Endometrial microvascular endothelial cells (primary cell): ENCODE measurements around the gene CTDP1. TPM values are rescaled to one million over a fixed set of nuclear protein-coding genes. Genes with fewer than 3 reads are reported as not detected.

ENCODE experiments used
- in situ Hi-C: cut with HindIII; loops from 2 replicates; pipeline ENCODE4 v1.10.0; 2017; ENCODE audit warnings: low sequenced_read_pairs, low pct_unique_long_range_greater_than_20kb; ENCODE audit errors: inconsistent ontology term
- total RNA-seq: library from RNA; depleted of rRNA; stranded (reverse); fragments of >200 nt; gene quantifications from one replicate; pipeline ENCODE4 v1.2.3, GENCODE V29; 2015; ENCODE audit errors: inconsistent ontology term

Gene CTDP1
- total RNA-seq, 1 donor from 2014 or later = 26.1 TPM

DNA sequence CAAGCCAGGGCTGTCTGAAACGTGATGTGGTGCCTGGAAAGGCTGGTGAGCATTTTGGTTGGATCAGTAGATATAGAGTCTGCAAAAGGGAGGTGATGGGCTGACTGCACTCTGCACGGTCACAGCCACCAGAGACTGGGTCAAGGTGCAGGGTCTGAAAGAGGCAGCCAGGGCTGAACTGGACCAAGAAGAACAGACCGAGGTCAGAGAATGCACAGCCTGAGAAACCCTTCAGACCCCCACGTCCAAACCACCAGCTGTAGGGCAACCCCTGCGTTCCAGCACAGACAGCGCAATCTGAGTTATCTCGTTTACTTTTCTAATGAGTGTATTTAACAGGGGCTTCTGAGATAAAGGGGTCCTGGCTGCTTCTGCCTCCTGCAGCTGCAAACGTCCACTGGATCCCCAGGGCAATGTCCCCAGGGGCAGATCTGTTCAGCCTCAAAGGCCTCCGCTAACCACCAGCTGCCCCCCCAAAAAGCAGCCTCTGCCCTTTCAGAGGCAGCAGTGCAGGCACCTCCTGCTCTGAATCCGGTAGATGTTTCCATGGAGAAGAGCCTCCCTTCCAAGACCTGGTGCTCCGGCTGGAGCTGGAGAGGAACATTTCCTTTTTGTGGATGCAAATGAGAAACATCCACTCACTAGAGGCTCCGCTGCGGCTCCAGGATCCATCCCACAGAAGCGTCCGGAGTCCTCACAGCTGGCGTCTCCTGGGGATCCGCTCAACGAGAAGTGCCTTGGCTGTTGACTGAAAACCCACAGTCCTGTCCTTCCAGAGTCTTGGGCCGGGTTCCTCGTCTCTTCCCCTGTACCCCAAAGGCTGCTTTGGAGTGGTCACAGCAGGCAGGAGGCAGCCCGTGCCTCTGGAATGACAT, 117.2 kb downstream of the CTDP1 start:
- in situ Hi-C loops = no loop called here

DNA sequence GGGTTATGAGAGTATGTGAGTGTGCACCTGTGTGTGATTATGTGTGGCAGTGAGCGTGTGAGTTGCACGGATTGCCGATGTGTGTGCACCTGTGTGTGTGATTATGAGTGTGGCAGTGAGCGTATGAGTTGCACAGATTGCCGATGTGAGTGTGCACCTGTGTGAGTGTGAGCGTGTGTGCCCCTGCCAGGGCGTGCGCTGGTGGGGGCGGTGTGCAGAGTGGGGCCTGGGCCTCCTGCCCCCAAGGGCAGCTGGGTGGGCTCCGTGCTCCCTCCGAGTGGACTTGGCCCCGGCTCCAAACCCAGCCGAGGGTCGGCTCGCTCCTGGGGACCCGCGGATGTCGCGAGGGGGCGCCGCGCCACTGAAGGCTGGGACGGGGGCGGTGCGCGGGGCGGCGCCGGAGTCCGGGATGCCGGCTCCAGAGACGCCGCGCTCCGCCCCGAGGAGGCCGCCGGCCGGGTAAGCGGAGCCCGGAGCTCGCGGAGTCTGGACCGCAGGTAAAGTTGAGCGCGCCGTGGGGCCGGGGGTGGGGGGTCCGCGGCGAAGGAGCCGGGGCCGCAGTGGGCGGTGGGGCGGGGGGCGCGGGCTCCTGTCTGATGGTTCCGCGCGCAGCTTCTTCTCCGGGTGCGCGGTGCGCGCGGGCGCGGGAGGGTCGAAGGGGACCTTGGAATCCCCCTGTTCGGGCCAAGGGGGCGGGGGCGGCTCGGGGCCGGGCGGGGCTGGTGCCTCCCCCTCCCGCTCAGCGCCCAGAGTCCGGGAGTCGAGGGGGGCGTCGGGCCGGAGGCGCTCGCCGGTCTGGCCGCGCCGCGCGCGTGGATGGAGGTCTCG, 118.1 kb downstream of the CTDP1 start, which contains the start of gene KCNG2:
TSS of gene KCNG2 (plus strand) at position 421 of the 828 bp plus-strand sequence. CDS start 65,730 bp downstream, outside the sequence.
- in situ Hi-C loops = no loop called here

DNA sequence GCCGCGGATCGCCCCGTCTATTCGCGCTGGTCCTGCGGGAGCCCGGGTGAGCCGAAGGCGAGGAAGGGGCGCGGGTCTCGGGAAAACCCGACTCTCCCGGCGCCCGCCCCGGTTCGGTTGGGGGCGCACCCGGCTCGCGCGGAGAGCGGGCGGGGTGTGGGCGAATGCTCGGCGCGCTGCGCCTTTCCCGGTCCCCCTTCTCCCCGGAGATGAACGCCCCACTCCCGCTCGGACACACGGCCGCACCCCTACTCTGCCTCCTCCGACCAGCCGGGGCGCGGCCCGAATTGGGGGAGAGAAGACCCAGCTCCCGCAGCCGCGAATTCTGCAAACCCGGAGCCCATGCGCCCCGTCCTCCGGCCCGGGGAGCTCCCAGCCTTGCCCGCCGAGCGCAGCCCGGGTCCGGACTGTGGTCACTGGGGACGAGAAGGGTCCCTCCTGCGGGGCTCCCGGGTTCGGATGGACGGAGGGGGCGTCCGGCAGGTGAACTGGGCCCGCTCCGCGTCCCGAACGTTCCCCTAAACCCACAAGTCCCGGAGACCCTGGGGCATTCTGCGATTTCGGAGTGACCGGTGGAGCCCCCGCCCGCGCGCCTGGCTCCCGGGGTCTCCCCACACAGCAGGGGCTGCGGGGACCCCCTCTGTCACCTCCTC, 118.9 kb downstream of the CTDP1 start:
- in situ Hi-C loops = no loop called here

DNA sequence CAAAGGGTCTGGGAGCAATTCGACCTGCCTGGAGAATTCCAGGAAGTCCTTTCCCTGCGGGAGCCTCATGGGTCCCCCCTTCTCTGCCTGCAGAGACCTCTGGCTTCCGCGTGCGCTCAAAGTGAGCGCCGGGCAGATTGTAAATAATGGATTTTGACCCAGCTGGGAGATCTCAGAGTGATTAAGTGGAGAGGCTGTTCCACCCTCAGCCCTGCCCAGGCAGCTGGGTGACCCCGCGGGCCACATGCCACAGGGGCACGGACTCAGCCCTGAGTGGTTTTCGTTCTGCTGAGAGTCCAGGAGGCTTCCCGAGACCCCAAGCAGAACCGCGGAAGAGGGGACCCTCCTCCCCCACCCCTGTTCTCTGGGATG, 119.4 kb downstream of the CTDP1 start:
- in situ Hi-C loops = no loop called here

DNA sequence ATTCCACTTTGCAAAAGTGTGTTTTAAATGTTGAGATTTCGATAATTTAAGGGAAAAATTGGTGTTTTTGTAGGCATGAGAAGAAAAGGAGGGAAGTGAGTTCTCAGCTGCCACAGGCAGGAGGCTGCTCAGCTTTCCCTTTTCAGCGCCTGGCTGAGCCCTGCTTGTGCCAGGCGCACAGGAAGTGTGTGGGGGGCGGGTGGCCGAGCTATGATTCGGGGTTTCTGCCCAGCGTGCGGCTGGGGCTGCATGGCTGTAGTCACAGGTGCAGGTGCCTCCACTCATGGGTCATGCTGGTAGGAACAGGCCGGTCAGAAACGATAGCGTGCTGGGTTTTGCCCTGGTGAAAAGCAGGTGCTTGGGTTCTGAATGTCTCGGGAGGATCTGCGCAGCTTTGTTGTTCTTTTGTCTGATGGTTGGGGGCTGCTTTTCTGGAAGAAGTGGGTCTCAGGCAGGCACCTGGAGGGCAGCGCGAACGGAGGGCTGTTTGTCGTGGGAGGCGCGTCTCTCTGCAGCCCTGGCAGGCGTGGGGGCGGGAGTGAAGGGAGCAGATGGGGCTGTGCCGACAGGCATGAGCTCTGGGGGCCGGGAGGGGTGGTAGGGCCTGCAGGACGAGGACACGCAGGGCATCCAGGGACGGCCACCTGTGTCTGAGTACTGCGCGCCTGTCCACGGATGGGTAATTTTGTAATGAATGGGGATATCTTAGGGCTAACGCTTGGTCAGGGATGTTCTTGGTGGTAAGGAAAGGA, 120.2 kb downstream of the CTDP1 start:
- in situ Hi-C loops = no loop called here

DNA sequence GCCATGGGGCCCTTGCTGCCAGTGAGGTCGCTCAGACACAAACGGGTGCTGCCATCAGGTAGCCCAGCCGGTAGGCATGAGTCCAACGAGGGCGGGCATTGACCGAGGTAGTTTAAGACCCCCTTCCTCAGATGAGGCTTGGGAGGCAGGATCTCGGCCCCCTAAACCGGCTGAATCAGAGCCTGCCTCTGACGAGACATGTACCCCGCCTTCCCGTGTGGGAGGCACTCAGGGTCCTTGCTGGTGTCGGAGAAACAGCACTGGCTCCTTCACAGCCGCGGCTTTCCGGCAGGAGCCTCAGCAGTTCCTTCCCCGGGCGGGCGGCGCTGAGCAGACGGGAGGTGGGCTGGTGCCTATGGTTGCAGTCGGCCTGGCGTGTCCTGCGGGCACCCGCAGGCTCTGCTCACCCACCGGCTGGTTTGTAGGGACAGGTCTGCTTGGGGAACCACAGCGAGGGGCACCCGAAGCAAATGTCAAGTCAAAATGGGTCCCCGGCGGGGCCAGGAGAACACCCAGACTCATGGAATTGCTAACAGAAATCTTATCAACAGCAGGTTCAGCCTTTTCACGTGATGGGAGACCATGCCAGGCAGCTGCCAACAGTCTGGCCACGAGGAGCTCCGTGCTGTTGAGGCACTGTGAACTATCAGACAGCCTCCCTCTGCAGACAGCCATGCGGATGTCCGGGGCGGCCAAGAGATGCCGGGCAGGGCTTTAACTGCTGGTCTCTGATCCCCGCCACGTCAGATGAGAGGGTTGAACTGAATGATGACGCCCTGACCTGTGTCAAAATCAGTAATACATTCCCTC, 121.0 kb downstream of the CTDP1 start:
- in situ Hi-C loops = no loop called here

DNA sequence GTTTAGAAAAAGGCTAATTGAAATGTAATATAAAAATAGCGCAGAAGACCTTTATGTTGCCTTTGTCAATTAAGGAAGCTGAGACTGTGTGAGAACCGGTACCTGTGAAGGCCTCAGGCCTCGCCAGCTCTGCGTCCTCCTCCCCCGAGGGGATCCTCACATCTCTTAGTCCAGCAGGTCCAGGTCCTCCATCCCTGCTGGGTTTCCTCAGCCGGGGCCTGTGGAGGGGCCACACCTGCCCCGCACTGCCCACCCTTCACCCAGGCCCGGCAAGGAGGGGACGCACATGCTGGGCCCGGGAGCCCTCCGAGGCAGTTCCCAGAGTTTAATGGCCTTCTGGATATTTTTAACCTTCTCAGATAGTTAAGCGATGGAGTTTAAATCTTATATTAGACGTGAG, 121.6 kb downstream of the CTDP1 start:
- in situ Hi-C loops = no loop called here

DNA sequence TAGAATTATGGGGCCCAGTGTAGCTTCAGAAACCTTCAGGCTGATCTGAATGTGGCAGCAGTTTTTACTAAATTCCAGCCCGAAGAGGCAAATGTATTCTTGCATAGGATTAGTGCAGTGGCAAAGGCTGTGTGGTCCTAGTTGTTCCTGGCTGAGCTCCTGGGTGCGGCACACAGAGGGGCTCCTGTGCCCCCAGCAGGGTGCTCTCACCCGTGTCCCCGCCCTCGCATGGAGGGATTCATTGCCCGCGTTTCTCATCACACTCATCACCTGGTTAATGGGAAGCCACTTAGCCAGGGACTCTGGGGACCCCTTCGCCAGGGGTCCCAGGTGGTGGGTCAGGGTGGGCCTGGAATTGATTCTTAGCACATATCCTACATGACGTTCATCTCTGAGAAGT, 122.0 kb downstream of the CTDP1 start:
- in situ Hi-C loops = no loop called here

DNA sequence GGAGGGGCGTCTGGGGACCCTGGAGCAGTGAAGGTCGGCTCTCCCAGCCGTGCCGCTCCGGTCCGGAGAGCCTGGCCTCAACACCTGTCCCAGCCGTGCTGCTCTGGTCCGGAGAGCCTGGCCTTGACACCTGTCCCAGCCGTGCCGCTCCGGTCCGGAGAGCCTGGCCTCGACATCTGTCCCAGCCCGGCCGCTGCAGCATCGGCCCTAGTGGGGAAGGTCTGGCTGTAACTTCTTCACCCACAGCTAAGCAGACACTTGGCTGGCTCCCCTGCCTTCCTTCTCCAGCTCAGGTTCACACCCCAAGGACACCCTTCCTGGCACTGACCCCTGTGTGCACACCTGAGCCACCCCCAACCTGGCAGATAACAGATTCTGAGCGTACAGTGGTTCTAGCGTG, 122.7 kb downstream of the CTDP1 start:
- in situ Hi-C loops = no loop called here

DNA sequence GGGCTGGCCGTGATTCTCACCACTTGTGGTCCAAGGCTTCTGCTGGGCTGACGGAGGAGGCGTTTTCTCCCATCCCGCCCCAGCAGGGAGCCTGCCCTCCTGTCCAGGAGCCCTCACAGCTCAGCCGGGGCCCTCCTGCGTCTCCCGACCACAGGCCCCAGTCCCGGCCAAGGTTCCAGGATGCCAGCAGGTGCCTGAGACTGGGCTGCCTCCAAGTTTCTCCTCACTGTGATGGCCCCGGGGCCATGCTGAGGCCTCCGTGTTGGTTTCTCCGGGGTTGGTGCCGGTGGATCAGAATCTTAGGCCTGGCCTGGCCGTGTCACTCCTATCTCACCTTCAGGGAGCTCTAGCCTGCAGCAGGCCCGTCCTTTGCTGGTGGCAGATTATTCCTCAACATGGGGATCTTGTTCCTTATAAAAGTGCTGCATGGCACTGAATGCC, 124.0 kb downstream of the CTDP1 start:
- in situ Hi-C loops = no loop called here

Other genes with a start within 250 kb of the CTDP1 start
- gene KCNG2, start 118.1 kb downstream of the CTDP1 start, total RNA-seq = not detected